H9 (cell line): ENCODE results near the gene SLC35F3. TPM values are rescaled to one million over a fixed set of nuclear protein-coding genes. Genes with fewer than 3 reads are reported as not detected.

ENCODE experiments used
- DNase-seq: peaks from one replicate; pipeline ENCODE4 v3.0.0-alpha.2; 2017
- H2AFZ ChIP-seq: one replicate; pipeline ENCODE4 v1.6.1; 2013; ENCODE audit warnings: mild to moderate bottlenecking, low read length, control low read depth, moderate library complexity
- H2AK5ac ChIP-seq: 2 replicates; pipeline ENCODE4 v1.6.1; 2013; ENCODE audit warnings: low read length, control low read depth, mixed read lengths; ENCODE audit not compliant: insufficient read length
- H2BK120ac ChIP-seq: one replicate; pipeline ENCODE4 v1.6.1; 2013; ENCODE audit warnings: low read depth, mild to moderate bottlenecking, low read length, control low read depth, inconsistent platforms; ENCODE audit not compliant: poor library complexity, severe bottlenecking
- H2BK12ac ChIP-seq: 2 replicates; pipeline ENCODE4 v1.6.1; 2013; ENCODE audit warnings: low read length, control low read depth, mixed read lengths, low read depth; ENCODE audit not compliant: insufficient read length
- H2BK15ac ChIP-seq: 2 replicates; pipeline ENCODE4 v1.6.1; 2013; ENCODE audit warnings: low read depth, low read length, control low read depth
- H2BK20ac ChIP-seq: one replicate; pipeline ENCODE4 v1.6.1; 2013; ENCODE audit warnings: low read depth, mild to moderate bottlenecking, low read length, control low read depth, inconsistent platforms; ENCODE audit not compliant: poor library complexity, severe bottlenecking
- H2BK5ac ChIP-seq: 2 replicates; pipeline ENCODE4 v1.6.1; 2013; ENCODE audit warnings: low read length, control low read depth, mixed read lengths; ENCODE audit not compliant: insufficient read length
- H3K14ac ChIP-seq: 2 replicates; pipeline ENCODE4 v1.6.1; 2013; ENCODE audit warnings: low read length, control low read depth; ENCODE audit not compliant: insufficient read depth
- H3K18ac ChIP-seq: 2 replicates; pipeline ENCODE4 v1.6.1; 2013; ENCODE audit warnings: low read depth, mild to moderate bottlenecking, mixed read lengths, low read length, control low read depth; ENCODE audit not compliant: insufficient read length
- H3K23ac ChIP-seq: 2 replicates; pipeline ENCODE4 v1.6.1; 2013; ENCODE audit warnings: low read length, control low read depth, mixed read lengths, low read depth; ENCODE audit not compliant: insufficient read length
- H3K23me2 ChIP-seq: 2 replicates; pipeline ENCODE4 v1.6.1; 2013; ENCODE audit warnings: low read depth, mild to moderate bottlenecking, mixed read lengths, low read length, control low read depth; ENCODE audit not compliant: insufficient read length, poor library complexity, severe bottlenecking
- H3K27ac ChIP-seq: 2 replicates; pipeline ENCODE4 v1.5.1; 2013; ENCODE audit warnings: low read length, control low read depth, mixed read lengths, low read depth; ENCODE audit not compliant: insufficient read length
- H3K27me3 ChIP-seq: 2 replicates; pipeline ENCODE4 v1.6.1; 2013; ENCODE audit warnings: low read length, control low read depth, inconsistent platforms; ENCODE audit not compliant: insufficient read depth
- H3K4ac ChIP-seq: 2 replicates; pipeline ENCODE4 v1.6.1; 2013; ENCODE audit warnings: low read depth, mild to moderate bottlenecking, control low read depth, inconsistent platforms, low read length, moderate library complexity
- H3K4me1 ChIP-seq: 2 replicates; pipeline ENCODE4 v1.6.1; 2013; ENCODE audit warnings: low read length, control low read depth, inconsistent platforms; ENCODE audit not compliant: insufficient read depth
- H3K4me2 ChIP-seq: 2 replicates; pipeline ENCODE4 v1.6.1; 2013; ENCODE audit warnings: low read length, control low read depth, mixed read lengths; ENCODE audit not compliant: insufficient read length, insufficient read depth
- H3K56ac ChIP-seq: 2 replicates; pipeline ENCODE4 v1.6.1; 2013; ENCODE audit warnings: low read depth, mild to moderate bottlenecking, mixed read lengths, low read length, control low read depth; ENCODE audit not compliant: insufficient read length
- H3K79me1 ChIP-seq: 2 replicates; pipeline ENCODE4 v1.6.1; 2013; ENCODE audit warnings: low read depth, mild to moderate bottlenecking, moderate library complexity, low read length, control low read depth, inconsistent platforms; ENCODE audit not compliant: insufficient read depth, poor library complexity, severe bottlenecking
- H3K79me2 ChIP-seq: 2 replicates; pipeline ENCODE4 v1.6.1; 2013; ENCODE audit warnings: low read length, control low read depth, inconsistent platforms; ENCODE audit not compliant: insufficient read depth
- H3K9ac ChIP-seq: 2 replicates; pipeline ENCODE4 v1.6.1; 2013; ENCODE audit warnings: low read length, control low read depth, mixed read lengths; ENCODE audit not compliant: insufficient read length; ENCODE audit errors: extremely low read depth
- H3K9me3 ChIP-seq: one replicate; pipeline ENCODE4 v1.6.1; 2013; ENCODE audit warnings: low read depth, low read length, inconsistent platforms; ENCODE audit not compliant: control insufficient read depth
- H3T11ph ChIP-seq: one replicate; pipeline ENCODE4 v1.6.1; 2013; ENCODE audit warnings: mild to moderate bottlenecking, low read length, control low read depth, inconsistent platforms
- H4K20me1 ChIP-seq: one replicate; pipeline ENCODE4 v1.6.1; 2013; ENCODE audit not compliant: control insufficient read depth, insufficient read length, insufficient read depth
- H4K5ac ChIP-seq: 2 replicates; pipeline ENCODE4 v1.6.1; 2013; ENCODE audit warnings: low read depth, mild to moderate bottlenecking, mixed read lengths, low read length, control low read depth; ENCODE audit not compliant: insufficient read length
- H4K8ac ChIP-seq: replicated peaks from 2 replicates; pipeline ENCODE4 v1.6.1; 2013; ENCODE audit warnings: low read length, control low read depth, mixed read lengths, low read depth; ENCODE audit not compliant: insufficient read length
- H4K91ac ChIP-seq: 2 replicates; pipeline ENCODE4 v1.6.1; 2013; ENCODE audit warnings: low read depth, mild to moderate bottlenecking, moderate library complexity, mixed read lengths, low read length, control low read depth; ENCODE audit not compliant: insufficient read length
- H3K27ac Mint-ChIP-seq, 3 experiments: 2 replicates in 2 of 3; 3 replicates in 1 of 3; pipeline ENCODE4 v1.8.0; 2020 to 2021; ENCODE audit warnings: mixed read lengths in 3 of 3, mild to moderate bottlenecking in 1 of 3, moderate library complexity in 1 of 3
- H3K27me3 Mint-ChIP-seq: 2 replicates; pipeline ENCODE4 v1.8.0; 2021; ENCODE audit warnings: low read depth, mild to moderate bottlenecking, moderate library complexity, mixed read lengths
- H3K36me3 Mint-ChIP-seq, 3 experiments: 2 replicates in 2 of 3; 3 replicates in 1 of 3; pipeline ENCODE4 v1.8.0; 2020 to 2021; ENCODE audit warnings: low read depth in 3 of 3, mixed read lengths in 3 of 3; ENCODE audit not compliant: insufficient read depth in 1 of 3
- H3K4me1 Mint-ChIP-seq, 2 experiments: 2 replicates each; pipeline ENCODE4 v1.8.0; 2020; ENCODE audit warnings: mixed read lengths in 2 of 2
- H3K4me3 Mint-ChIP-seq, 2 experiments: 2 replicates in 1 of 2; 3 replicates in 1 of 2; pipeline ENCODE4 v1.8.0; 2020 to 2021; ENCODE audit warnings: mild to moderate bottlenecking in 2 of 2, mixed read lengths in 2 of 2, moderate library complexity in 1 of 2
- H3K9me3 Mint-ChIP-seq, 2 experiments: 2 replicates in 1 of 2; 3 replicates in 1 of 2; pipeline ENCODE4 v1.8.0; 2020; ENCODE audit warnings: mild to moderate bottlenecking in 2 of 2, mixed read lengths in 2 of 2, moderate library complexity in 1 of 2
- CTCF ChIP-seq: fragments of 200-600 bp; sonication (generic); conservative IDR thresholded peaks from 3 replicates; pipeline ENCODE4 v1.8.0; 2021; ENCODE audit warnings: antibody characterized with exemption, mild to moderate bottlenecking
- WGBS: extraction: QIAGEN DNeasy Blood & Tissue Kit; methylation state at CpG from one replicate; pipeline ENCODE4 v1.1.7; 2013; ENCODE audit warnings: missing lambda C conversion rate, low lambda C conversion rate, mixed read lengths; ENCODE audit not compliant: insufficient read length; ENCODE audit errors: extremely low coverage; 5-methylcytosine and 5-hydroxymethylcytosine counted together
- long read RNA-seq: library from polyadenylated mRNA; unstranded; transcript quantifications from one replicate; pipeline ENCODE4 v2.0.0, GENCODE V29; 2020
- total RNA-seq: library from RNA; stranded (reverse); gene quantifications from 2 replicates; pipeline ENCODE4 v1.2.1, GENCODE V29; 2021

Gene SLC35F3
- total RNA-seq, result 0.70 and 0.81 TPM in 2 replicates
- long read RNA-seq, partial matches to known transcripts, result 0 of 1 reads
- long read RNA-seq, other reads (novel, unspliced or antisense), result 1 of 1 reads

DNA sequence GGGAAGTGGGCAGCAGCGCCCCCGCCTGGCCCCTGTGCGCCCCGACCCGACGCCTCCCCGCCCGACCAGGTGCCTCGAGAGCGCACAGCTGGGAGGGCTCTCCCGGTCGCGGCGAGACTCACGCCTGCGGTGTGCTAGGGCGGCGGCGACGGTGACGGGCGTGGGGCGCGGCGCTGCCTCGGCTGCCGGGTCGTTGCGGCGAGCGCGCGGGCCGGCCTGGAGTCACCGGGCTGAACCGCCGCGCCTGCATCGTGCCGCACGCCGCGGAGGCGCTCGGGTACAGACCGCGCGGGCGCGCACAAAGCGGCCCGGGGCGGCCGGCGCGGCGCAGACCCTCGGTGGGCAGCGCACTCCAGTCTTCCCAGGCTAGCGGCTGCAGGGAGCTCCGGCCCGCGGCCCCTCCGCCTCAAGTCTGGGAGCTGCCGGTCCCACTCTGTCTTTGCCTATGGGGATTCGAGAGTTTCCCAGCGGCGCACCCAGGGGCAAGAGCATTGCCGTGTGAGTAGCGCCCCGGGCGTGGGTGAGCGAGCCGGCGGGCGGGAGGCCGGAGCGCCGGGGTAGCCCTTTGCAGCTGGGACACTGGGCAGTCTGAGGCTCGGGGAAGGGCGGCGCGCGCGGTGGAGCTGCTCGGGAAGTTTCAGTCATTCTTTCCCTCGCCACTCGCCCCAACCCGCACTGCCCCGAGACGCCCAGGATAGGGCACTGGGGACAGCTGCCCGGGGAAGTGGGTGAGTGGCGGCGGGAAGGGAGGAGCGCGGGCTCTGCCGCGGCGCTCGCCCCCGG lies at the start of gene SLC35F3:
Gene SLC35F3 (plus strand): TSS at position 44 of the 783 bp plus-strand sequence.
- H3K36me3 Mint-ChIP-seq, result no peaks in the 10 kb centered on the region; a peak in 1 of 7 replicates
- peaks cover 83% of the 10 kb centered on the region for H3K27me3 Mint-ChIP-seq
- peak within 1 kb of the TSS; percentile 72 for H3K4me2 ChIP-seq
- no peak within 1 kb of the TSS for H3K27ac ChIP-seq
- peak; percentile 85 for DNase-seq
- H2BK120ac ChIP-seq, result no peak within 1 kb of the TSS
- no peak within 1 kb of the TSS for H4K91ac ChIP-seq
- no peak within 1 kb of the TSS for H4K5ac ChIP-seq
- no peaks in the 10 kb centered on the region for H3K79me1 ChIP-seq
- peaks cover 9% of the 10 kb centered on the region for H3K23me2 ChIP-seq
- H4K20me1 ChIP-seq, result no peaks in the 10 kb centered on the region
- no peak within 1 kb of the TSS for H2AK5ac ChIP-seq
- no peak within 1 kb of the TSS for H2BK15ac ChIP-seq
- H3K9ac ChIP-seq, result no peak within 1 kb of the TSS
- H3K4ac ChIP-seq, result no peak within 1 kb of the TSS
- H3K18ac ChIP-seq, result no peak within 1 kb of the TSS
- WGBS, result no CpG with 5 or more reads among the region's 101 CpGs
- no peaks in the 10 kb centered on the region for H3K4me1 ChIP-seq
- no peak within 1 kb of the TSS for H2AFZ ChIP-seq
- H2BK5ac ChIP-seq, result no peak within 1 kb of the TSS
- peak; percentile 75 for TF ChIP-seq CTCF
- no peak within 1 kb of the TSS for H2BK20ac ChIP-seq
- no peak within 1 kb of the TSS for H3K27ac Mint-ChIP-seq
- H3K79me2 ChIP-seq, result no peaks in the 10 kb centered on the region
- H3K23ac ChIP-seq, result no peak within 1 kb of the TSS
- H3K27me3 ChIP-seq, result peaks cover 21% of the 10 kb centered on the region
- no peak within 1 kb of the TSS; the same call in 1 of the 2 replicates for H3K14ac ChIP-seq
- H3K9me3 ChIP-seq, result no peaks in the 10 kb centered on the region
- H3K9me3 Mint-ChIP-seq, result no peaks in the 10 kb centered on the region
- H4K8ac ChIP-seq, result no peak within 1 kb of the TSS
- H2BK12ac ChIP-seq, result no peak within 1 kb of the TSS
- H3K4me3 Mint-ChIP-seq, result peak within 1 kb of the TSS; percentile 67 to 87
- no peak within 1 kb of the TSS for H3T11ph ChIP-seq
- H3K4me1 Mint-ChIP-seq, result peaks cover 5 to 9% of the 10 kb centered on the region in 2 experiments; a peak in 3 of 4 replicates
- H3K56ac ChIP-seq, result no peak within 1 kb of the TSS
